Tibial artery (tissue), 4 donors: ENCODE data around the gene C1QTNF4.
"Not testable (repeated sequence)": the region's sequence is repeated elsewhere in the genome, so short reads cannot be mapped to it uniquely, and the experiment has no call there.

Experiments
- DNase-seq, 2 donors: peaks; one replicate each; pipeline ENCODE4 v3.0.0-alpha.2; 2019
- H3K27ac ChIP-seq, 2 donors: fragments of 200-600 bp; sonication (generic) in 1 of 2; 1 replicate in 1 of 2; 2 replicates in 1 of 2; pipeline ENCODE4 v1.5.1; 2018 to 2019; ENCODE audit warnings: mild to moderate bottlenecking in 1 of 2
- H3K27me3 ChIP-seq, 2 donors: fragments of 200-600 bp; sonication (generic) in 1 of 2; one replicate each; pipeline versions ENCODE4 v1.5.1 to v1.6.0; 2016 to 2019
- H3K36me3 ChIP-seq, 3 donors: fragments of 200-600 bp; sonication (generic) in 2 of 3; one replicate each; pipeline ENCODE4 v1.5.1; 2016 to 2019; ENCODE audit warnings: mild to moderate bottlenecking in 2 of 3
- H3K4me1 ChIP-seq, 4 donors: fragments of 200-600 bp; sonication (generic) in 2 of 4; 1 replicate in 3 of 4; 2 replicates in 1 of 4; pipeline ENCODE4 v1.5.1; 2016 to 2019
- H3K4me3 ChIP-seq, 2 donors: fragments of 200-600 bp; sonication (generic) in 1 of 2; 1 replicate in 1 of 2; 2 replicates in 1 of 2; pipeline ENCODE4 v1.5.1; 2018 to 2019; ENCODE audit warnings: mild to moderate bottlenecking in 2 of 2
- H3K9me3 ChIP-seq, 3 donors: fragments of 200-600 bp; sonication (generic) in 1 of 3; one replicate each; pipeline ENCODE4 v1.5.1; 2016 to 2019
- CTCF ChIP-seq, 2 experiments: fragments of 200-600 bp in 1 of 2; fragments of 450-650 bp in 1 of 2; IDR thresholded peaks; one replicate each; pipeline ENCODE4 v1.5.1; 2017 to 2019; ENCODE audit warnings: antibody characterized with exemption in 2 of 2, mild to moderate bottlenecking in 1 of 2, moderate library complexity in 1 of 2
- intact Hi-C: fragments of 100-400 bp; cut with DNase I; formaldehyde crosslinking; loops from one replicate; pipeline ENCODE4 v1.15.0; 2023; ENCODE audit warnings: low total_unique reads

The C1QTNF4 gene

GRCh38 chr11:47564933-47565339 lies 29.3 kb downstream of the C1QTNF4 start:
- TF ChIP-seq CTCF (IDR thresholded peaks at IDR 0.05), result no peak
- H3K9me3 ChIP-seq, result no peaks in the 10 kb centered on the region
- peak overlapping the region; percentile 82 to 89 for H3K27ac ChIP-seq
- H3K27me3 ChIP-seq, result no peaks in the 10 kb centered on the region
- intact Hi-C loops, result no loop called here
- H3K4me3 ChIP-seq, result peak overlapping the region; percentile 74 to 80
- no peak for DNase-seq
- peaks cover 0 to 19% (median 15%) of the 10 kb centered on the region in 4 donors for H3K4me1 ChIP-seq
- peaks cover 0 to 13% (median 0%) of the 10 kb centered on the region in 3 donors for H3K36me3 ChIP-seq

DNA sequence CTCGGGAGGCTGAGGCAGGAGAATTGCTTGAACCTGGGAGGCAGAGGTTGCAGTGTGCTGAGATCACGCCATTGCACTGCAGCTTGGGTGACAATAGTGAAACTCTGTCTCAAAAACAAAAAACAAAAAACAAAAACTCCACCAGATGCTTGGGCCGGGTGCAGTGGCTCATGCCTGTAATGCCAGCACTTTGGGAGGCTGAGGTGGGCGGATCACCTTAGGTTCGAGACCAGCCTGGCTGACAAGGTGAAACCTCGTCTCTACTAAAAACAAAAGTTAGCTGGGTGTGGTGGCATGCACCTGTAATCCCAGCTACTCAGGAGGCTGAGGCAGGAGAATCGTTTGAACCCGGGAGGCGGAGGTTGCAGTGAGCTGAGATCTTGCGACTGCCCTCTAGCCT lies 29.8 kb downstream of the C1QTNF4 start:
- peaks cover 0 to 19% (median 15%) of the 10 kb centered on the region in 4 donors for H3K4me1 ChIP-seq
- DNase-seq, H3K9me3 ChIP-seq, intact Hi-C loops, H3K27ac ChIP-seq, H3K36me3 ChIP-seq, H3K27me3 ChIP-seq, H3K4me3 ChIP-seq: not testable (repeated sequence)

DNA sequence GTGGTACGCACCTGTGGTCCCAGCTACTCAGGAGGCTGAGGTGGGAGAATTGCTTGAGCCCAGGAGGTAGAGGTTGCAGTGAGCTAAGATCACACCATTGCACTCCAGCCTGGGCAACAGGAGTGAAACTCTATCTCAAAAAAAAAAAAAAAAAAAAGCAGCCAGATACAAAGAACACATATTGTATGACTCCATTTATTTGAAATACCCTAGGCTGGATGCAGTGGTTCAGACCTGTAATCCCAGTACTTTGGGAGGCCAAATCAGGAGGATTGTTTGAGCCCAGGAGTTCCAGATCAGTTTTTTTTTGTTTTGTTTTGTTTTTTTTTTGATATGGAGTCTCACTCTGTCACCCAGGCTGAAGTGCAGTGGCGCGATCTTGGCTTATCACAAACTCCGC lies 31.8 kb downstream of the C1QTNF4 start:
- H3K27ac ChIP-seq, H3K4me3 ChIP-seq, H3K36me3 ChIP-seq, H3K27me3 ChIP-seq, H3K9me3 ChIP-seq, DNase-seq, intact Hi-C loops: not testable (repeated sequence)
- H3K4me1 ChIP-seq, result peaks cover 0 to 19% (median 15%) of the 10 kb centered on the region in 4 donors

DNA sequence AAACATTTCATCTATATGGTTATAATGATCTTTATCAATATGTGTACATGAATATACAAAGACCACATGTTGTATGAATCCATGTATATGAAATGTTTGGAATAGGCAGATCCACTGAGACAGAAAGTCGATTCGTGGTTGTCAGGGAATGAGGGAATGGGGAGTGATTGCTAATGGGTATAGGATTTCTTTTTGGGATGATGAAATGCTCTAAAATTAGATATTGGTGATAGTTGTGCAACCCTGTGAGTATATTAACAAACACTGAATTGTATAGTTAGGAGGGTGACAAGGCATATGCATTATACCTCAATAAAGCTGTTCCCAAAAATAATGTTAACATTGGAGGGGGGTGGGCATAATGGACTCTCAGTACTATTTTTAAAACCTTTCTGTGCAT lies 33.8 kb downstream of the C1QTNF4 start:
- Histone ChIP-seq H3K27ac (no peak overlapping the region), H3K4me3 (no peak overlapping the region), H3K4me1 (peaks cover 0 to 10% (median 7%) of the 10 kb centered on the region in 4 donors), H3K27me3 (no peaks in the 10 kb centered on the region), H3K9me3 (no peaks in the 10 kb centered on the region), H3K36me3 (no peaks in the 10 kb centered on the region)
- DNase-seq, result no peak
- TF ChIP-seq CTCF (IDR thresholded peaks at IDR 0.05), result no peak
- intact Hi-C loops, result no loop called here

- no peak for DNase-seq
- no peak for TF ChIP-seq CTCF (IDR thresholded peaks at IDR 0.05)
- peaks cover 0 to 1% (median 0%) of the 10 kb centered on the region in 4 donors for H3K4me1 ChIP-seq
- intact Hi-C loops, result loop anchor here (10.0 kb wide), 1 partner anchor 64 kb away; no protein-coding TSS in a partner anchor
- no peaks in the 10 kb centered on the region for H3K27me3 ChIP-seq
- H3K27ac ChIP-seq, result no peak overlapping the region
- no peaks in the 10 kb centered on the region for H3K36me3 ChIP-seq
- H3K9me3 ChIP-seq, result no peaks in the 10 kb centered on the region
- no peak overlapping the region for H3K4me3 ChIP-seq
These were observed 35.5 kb downstream of the C1QTNF4 start for GRCh38 chr11:47558695-47559094.

DNA sequence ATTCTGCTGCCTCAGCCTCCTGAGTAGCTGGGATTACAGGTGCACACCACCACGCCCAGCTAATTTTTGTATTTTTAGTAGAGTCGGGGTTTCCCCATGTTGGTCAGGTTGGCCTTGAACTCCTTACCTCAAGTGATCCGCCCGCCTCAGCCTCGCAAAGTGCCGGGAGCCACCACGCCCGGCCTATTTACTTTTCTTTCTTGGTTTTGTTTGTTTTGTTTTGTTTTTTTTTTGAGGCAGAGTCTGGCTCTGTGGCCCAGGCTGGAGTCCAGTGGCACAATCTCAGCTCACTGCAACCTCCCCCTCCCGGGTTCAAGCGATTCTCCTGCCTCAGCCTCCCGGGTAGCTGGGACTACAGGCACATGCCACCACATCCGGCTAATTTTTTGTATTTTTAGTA lies 37.2 kb downstream of the C1QTNF4 start:
- intact Hi-C loops, result loop anchor here (10.0 kb wide), 1 partner anchor 62 kb away; no protein-coding TSS in a partner anchor
- not testable (repeated sequence) for H3K27me3 ChIP-seq, DNase-seq

GRCh38 chr11:47553406-47553743 lies 40.8 kb downstream of the C1QTNF4 start:
- intact Hi-C loops, result loop anchor here (10.0 kb wide), 1 partner anchor 59 kb away; no protein-coding TSS in a partner anchor
- H3K27ac ChIP-seq, result peak overlapping the region; percentile 94 to 96
- no peaks in the 10 kb centered on the region for H3K9me3 ChIP-seq
- no peaks in the 10 kb centered on the region for H3K27me3 ChIP-seq
- no peaks in the 10 kb centered on the region for H3K36me3 ChIP-seq
- peak in 1 of 2 donors; percentile 42 for DNase-seq
- H3K4me3 ChIP-seq, result peak overlapping the region; percentile 97 to 98
- peaks cover 0 to 39% (median 26%) of the 10 kb centered on the region in 4 donors for H3K4me1 ChIP-seq
- no peak for TF ChIP-seq CTCF (IDR thresholded peaks at IDR 0.05)

More for the DNA sequence above, 37.2 kb downstream of the C1QTNF4 start:
- H3K4me1 ChIP-seq, H3K4me3 ChIP-seq, H3K27ac ChIP-seq, H3K36me3 ChIP-seq, H3K9me3 ChIP-seq: not testable (repeated sequence)
